Immature natural killer cell (primary cell): ENCODE data around the gene TRPV4. TPM values are rescaled to one million over a fixed set of nuclear protein-coding genes. Genes with fewer than 3 reads are reported as not detected.

ENCODE experiments used
- DNase-seq, 3 donors: peaks; one replicate each; pipeline ENCODE4 v3.0.0; 2022; ENCODE audit warnings: mixed read lengths in 1 of 3
- H3K27ac Mint-ChIP-seq, 6 donors: one replicate each; pipeline ENCODE4 v1.8.0; 2020; ENCODE audit warnings: mixed read lengths in 6 of 6, mild to moderate bottlenecking in 5 of 6, inconsistent platforms in 4 of 6, moderate library complexity in 3 of 6
- H3K27me3 Mint-ChIP-seq, 3 donors: one replicate each; pipeline ENCODE4 v1.8.0; 2020 to 2021; ENCODE audit warnings: low read depth in 3 of 3, mild to moderate bottlenecking in 3 of 3, mixed read lengths in 3 of 3, moderate library complexity in 3 of 3, inconsistent platforms in 1 of 3
- H3K36me3 Mint-ChIP-seq, 3 donors: one replicate each; pipeline ENCODE4 v1.8.0; 2020; ENCODE audit warnings: mixed read lengths in 3 of 3, inconsistent platforms in 2 of 3, mild to moderate bottlenecking in 2 of 3
- H3K4me1 Mint-ChIP-seq, 2 donors: one replicate each; pipeline ENCODE4 v1.8.0; 2020; ENCODE audit warnings: inconsistent platforms in 2 of 2, mild to moderate bottlenecking in 2 of 2, mixed read lengths in 2 of 2, moderate library complexity in 1 of 2
- H3K4me3 Mint-ChIP-seq, 5 donors: one replicate each; pipeline ENCODE4 v1.8.0; 2020; ENCODE audit warnings: mild to moderate bottlenecking in 5 of 5, mixed read lengths in 5 of 5, inconsistent platforms in 3 of 5, moderate library complexity in 3 of 5
- H3K9me3 Mint-ChIP-seq, 6 donors: one replicate each; pipeline ENCODE4 v1.8.0; 2020; ENCODE audit warnings: mild to moderate bottlenecking in 6 of 6, mixed read lengths in 6 of 6, inconsistent platforms in 4 of 6, moderate library complexity in 3 of 6
- polyA plus RNA-seq, 3 donors: library from polyadenylated mRNA; unstranded; fragments of 300-500 nt; fragmentation: Illumina TruSeq; gene quantifications; one replicate each; pipeline ENCODE4 v1.2.3, GENCODE V29; 2021

Gene TRPV4
- polyA plus RNA-seq, 3 donors from 2014 or later, result not detected

- H3K36me3 Mint-ChIP-seq, result no peaks in the 10 kb centered on the region
- H3K4me1 Mint-ChIP-seq, result peaks cover 0 to 2% of the 10 kb centered on the region in 2 donors
- no peak overlapping the region for H3K4me3 Mint-ChIP-seq
- no peak overlapping the region for H3K27ac Mint-ChIP-seq
- DNase-seq, result no peak
- no peaks in the 10 kb centered on the region for H3K9me3 Mint-ChIP-seq
- peaks cover 2 to 4% (median 2%) of the 10 kb centered on the region in 3 donors for H3K27me3 Mint-ChIP-seq
These were observed 30.4 kb downstream of the TRPV4 start for GRCh38 chr12:109802828-109803227.

- Mint-ChIP-seq H3K36me3 (no peaks in the 10 kb centered on the region), H3K9me3 (no peaks in the 10 kb centered on the region), H3K4me3 (no peak overlapping the region), H3K4me1 (peaks cover 0 to 2% of the 10 kb centered on the region in 2 donors), H3K27me3 (peaks cover 2 to 4% (median 2%) of the 10 kb centered on the region in 3 donors), H3K27ac (no peak overlapping the region)
- no peak for DNase-seq
These were observed 32.7 kb downstream of the TRPV4 start for GRCh38 chr12:109800536-109800935.

GRCh38 chr12:109798691-109799090, 34.5 kb downstream of the TRPV4 start:
- Mint-ChIP-seq H3K27me3 (peaks cover 2 to 4% (median 3%) of the 10 kb centered on the region in 3 donors), H3K4me3 (no peak overlapping the region), H3K27ac (no peak overlapping the region), H3K4me1 (no peaks in the 10 kb centered on the region), H3K36me3 (no peaks in the 10 kb centered on the region), H3K9me3 (no peaks in the 10 kb centered on the region)
- DNase-seq, result no peak

- no peak for DNase-seq
- no peaks in the 10 kb centered on the region for H3K4me1 Mint-ChIP-seq
- H3K27ac Mint-ChIP-seq, result no peak overlapping the region
- H3K9me3 Mint-ChIP-seq, result no peaks in the 10 kb centered on the region
- H3K4me3 Mint-ChIP-seq, result no peak overlapping the region
- no peaks in the 10 kb centered on the region for H3K36me3 Mint-ChIP-seq
- peaks cover 0 to 5% (median 4%) of the 10 kb centered on the region in 3 donors for H3K27me3 Mint-ChIP-seq
These were observed 35.1 kb downstream of the TRPV4 start for GRCh38 chr12:109797905-109798669.

GRCh38 chr12:109796057-109796456, 37.1 kb downstream of the TRPV4 start:
- no peak for DNase-seq
- Mint-ChIP-seq H3K9me3 (no peaks in the 10 kb centered on the region), H3K27ac (no peak overlapping the region), H3K4me3 (no peak overlapping the region), H3K27me3 (peaks cover 0 to 8% (median 4%) of the 10 kb centered on the region in 3 donors), H3K4me1 (no peaks in the 10 kb centered on the region), H3K36me3 (no peaks in the 10 kb centered on the region)

- Mint-ChIP-seq H3K36me3 (no peaks in the 10 kb centered on the region), H3K27ac (no peak overlapping the region), H3K4me3 (no peak overlapping the region), H3K27me3 (peaks cover 0 to 8% (median 4%) of the 10 kb centered on the region in 3 donors), H3K4me1 (no peaks in the 10 kb centered on the region), H3K9me3 (no peaks in the 10 kb centered on the region)
- DNase-seq, result no peak
These were observed 38.2 kb downstream of the TRPV4 start for GRCh38 chr12:109795023-109795422.

GRCh38 chr12:109793826-109794501, 39.2 kb downstream of the TRPV4 start:
- no peak overlapping the region for H3K27ac Mint-ChIP-seq

GRCh38 chr12:109793411-109793810, 39.8 kb downstream of the TRPV4 start:
- H3K9me3 Mint-ChIP-seq, result no peaks in the 10 kb centered on the region
- no peaks in the 10 kb centered on the region for H3K36me3 Mint-ChIP-seq
- peaks cover 0 to 8% (median 4%) of the 10 kb centered on the region in 3 donors for H3K27me3 Mint-ChIP-seq
- DNase-seq, result no peak
- no peaks in the 10 kb centered on the region for H3K4me1 Mint-ChIP-seq
- H3K4me3 Mint-ChIP-seq, result no peak overlapping the region
- H3K27ac Mint-ChIP-seq, result no peak overlapping the region

More at GRCh38 chr12:109793826-109794501, 39.2 kb downstream of the TRPV4 start:
- Mint-ChIP-seq H3K36me3 (no peaks in the 10 kb centered on the region), H3K4me1 (no peaks in the 10 kb centered on the region), H3K4me3 (no peak overlapping the region), H3K27me3 (peaks cover 0 to 8% (median 4%) of the 10 kb centered on the region in 3 donors), H3K9me3 (no peaks in the 10 kb centered on the region)
- no peak for DNase-seq

- no peaks in the 10 kb centered on the region for H3K4me1 Mint-ChIP-seq
- no peak overlapping the region for H3K27ac Mint-ChIP-seq
- DNase-seq, result no peak
- no peak overlapping the region for H3K4me3 Mint-ChIP-seq
- H3K27me3 Mint-ChIP-seq, result peaks cover 0 to 8% (median 2%) of the 10 kb centered on the region in 3 donors
- no peaks in the 10 kb centered on the region for H3K9me3 Mint-ChIP-seq
- H3K36me3 Mint-ChIP-seq, result no peaks in the 10 kb centered on the region
These were observed 40.2 kb downstream of the TRPV4 start for GRCh38 chr12:109792992-109793391.

- Mint-ChIP-seq H3K4me1 (no peaks in the 10 kb centered on the region), H3K4me3 (no peak overlapping the region), H3K27me3 (peaks cover 0 to 5% (median 2%) of the 10 kb centered on the region in 3 donors), H3K27ac (no peak overlapping the region), H3K36me3 (no peaks in the 10 kb centered on the region), H3K9me3 (no peaks in the 10 kb centered on the region)
- no peak for DNase-seq
These were observed 43.6 kb downstream of the TRPV4 start for GRCh38 chr12:109789526-109790048.

GRCh38 chr12:109786799-109787198, 46.4 kb downstream of the TRPV4 start:
- Mint-ChIP-seq H3K36me3 (no peaks in the 10 kb centered on the region), H3K9me3 (no peaks in the 10 kb centered on the region), H3K4me3 (no peak overlapping the region), H3K4me1 (peaks cover 4 to 9% of the 10 kb centered on the region in 2 donors), H3K27me3 (peaks cover 0 to 4% (median 2%) of the 10 kb centered on the region in 3 donors), H3K27ac (no peak overlapping the region)
- DNase-seq, result no peak

- Mint-ChIP-seq H3K27ac (no peak overlapping the region), H3K27me3 (peaks cover 0 to 4% (median 2%) of the 10 kb centered on the region in 3 donors), H3K4me3 (no peak overlapping the region), H3K9me3 (no peaks in the 10 kb centered on the region), H3K36me3 (no peaks in the 10 kb centered on the region), H3K4me1 (peaks cover 5 to 10% of the 10 kb centered on the region in 2 donors)
- no peak for DNase-seq
These were observed 47.3 kb downstream of the TRPV4 start for GRCh38 chr12:109785854-109786253.

- Mint-ChIP-seq H3K36me3 (no peaks in the 10 kb centered on the region), H3K27ac (no peak overlapping the region), H3K9me3 (no peaks in the 10 kb centered on the region), H3K4me1 (peaks cover 5 to 10% of the 10 kb centered on the region in 2 donors), H3K27me3 (peaks cover 0 to 7% (median 2%) of the 10 kb centered on the region in 3 donors), H3K4me3 (no peak overlapping the region)
- no peak for DNase-seq
These were observed 49.3 kb downstream of the TRPV4 start for GRCh38 chr12:109783965-109784244.
